ENCODE data around the gene AGRN.
"Not testable (repeated sequence)": the region's sequence is repeated elsewhere in the genome, so short reads cannot be mapped to it uniquely, and the experiment has no call there.

The AGRN gene

GRCh38 chr1:1021920-1022259, 2.0 kb downstream of the AGRN start:
- no peak for DNase-seq

- no peak for DNase-seq
Observed at GRCh38 chr1:1022302-1023009, 2.5 kb downstream of the AGRN start.

GRCh38 chr1:1023700-1024099, 3.8 kb downstream of the AGRN start:
- DNase-seq = no peak

- no peak for DNase-seq
Observed at GRCh38 chr1:1024149-1024770, 4.3 kb downstream of the AGRN start.

GRCh38 chr1:1024771-1025699, 5.1 kb downstream of the AGRN start:
- DNase-seq = no peak

GRCh38 chr1:1025730-1026129, 5.8 kb downstream of the AGRN start:
- DNase-seq = no peak

GRCh38 chr1:1026599-1027413, 6.9 kb downstream of the AGRN start:
- DNase-seq = no peak

- no peak for DNase-seq
Observed at GRCh38 chr1:1027791-1028190, 7.9 kb downstream of the AGRN start.

GRCh38 chr1:1030867-1031658, 11.1 kb downstream of the AGRN start:
- DNase-seq = not testable (repeated sequence)

- DNase-seq = no peak
Observed at GRCh38 chr1:1031659-1032235, 11.8 kb downstream of the AGRN start.

GRCh38 chr1:1032424-1032823, 12.5 kb downstream of the AGRN start:
- no peak for DNase-seq

- DNase-seq = no peak
Observed at GRCh38 chr1:1033009-1033587, 13.2 kb downstream of the AGRN start.

- no peak for DNase-seq
Observed at GRCh38 chr1:1033731-1034438, 14.0 kb downstream of the AGRN start.

GRCh38 chr1:1034439-1034781, 14.5 kb downstream of the AGRN start:
- DNase-seq = no peak

- no peak for DNase-seq
Observed at GRCh38 chr1:1035291-1035943, 15.5 kb downstream of the AGRN start.

GRCh38 chr1:1037366-1038327, 17.7 kb downstream of the AGRN start:
- DNase-seq = no peak

- no peak for DNase-seq
Observed at GRCh38 chr1:1038694-1039093, 18.8 kb downstream of the AGRN start.

GRCh38 chr1:1039145-1039910, 19.4 kb downstream of the AGRN start:
- no peak for DNase-seq
